Left kidney (tissue), 8 donors: ENCODE data around the gene CFAP97. TPM values are rescaled to one million over a fixed set of nuclear protein-coding genes. Genes with fewer than 3 reads are reported as not detected.
"Not testable (repeated sequence)": the region's sequence is repeated elsewhere in the genome, so short reads cannot be mapped to it uniquely, and the experiment has no call there.

Source experiments
- DNase-seq: peaks from one replicate; pipeline ENCODE4 v3.0.0-alpha.2; 2013
- long read RNA-seq, 8 donors: transcript quantifications; one replicate each; lab custom pipeline, GENCODE V29; 2026
- polyA plus RNA-seq: library from polyadenylated mRNA; unstranded; fragments of 120-200 nt; gene quantifications from one replicate; pipeline ENCODE4 v1.2.1, GENCODE V29; 2013; ENCODE audit not compliant: insufficient read length

CFAP97 gene
- 55.2 TPM for polyA plus RNA-seq
- long read RNA-seq, donor 1, full-length matches to known transcripts, result 7 of 12 reads
- long read RNA-seq, donor 1, partial matches to known transcripts, result 5 of 12 reads
- long read RNA-seq, donor 1, other reads (novel, unspliced or antisense), result 0 of 12 reads
- long read RNA-seq, donor 2, full-length matches to known transcripts, result 3 of 41 reads
- long read RNA-seq, donor 2, partial matches to known transcripts, result 38 of 41 reads
- long read RNA-seq, donor 2, other reads (novel, unspliced or antisense), result 0 of 41 reads
- long read RNA-seq, donor 3, full-length matches to known transcripts, result 1 of 40 reads
- long read RNA-seq, donor 3, partial matches to known transcripts, result 39 of 40 reads
- long read RNA-seq, donor 3, other reads (novel, unspliced or antisense), result 0 of 40 reads
- long read RNA-seq, donor 4, result 0 reads
- long read RNA-seq, donor 5, full-length matches to known transcripts, result 10 of 20 reads
- long read RNA-seq, donor 5, partial matches to known transcripts, result 10 of 20 reads
- long read RNA-seq, donor 5, other reads (novel, unspliced or antisense), result 0 of 20 reads
- long read RNA-seq, donor 6, full-length matches to known transcripts, result 3 of 14 reads
- long read RNA-seq, donor 6, partial matches to known transcripts, result 11 of 14 reads
- long read RNA-seq, donor 6, other reads (novel, unspliced or antisense), result 0 of 14 reads
- long read RNA-seq, donor 7, full-length matches to known transcripts, result 2 of 19 reads
- long read RNA-seq, donor 7, partial matches to known transcripts, result 17 of 19 reads
- long read RNA-seq, donor 7, other reads (novel, unspliced or antisense), result 0 of 19 reads
- long read RNA-seq, donor 8, full-length matches to known transcripts, result 5 of 10 reads
- long read RNA-seq, donor 8, partial matches to known transcripts, result 5 of 10 reads
- long read RNA-seq, donor 8, other reads (novel, unspliced or antisense), result 0 of 10 reads

GRCh38 chr4:185203486-185204237 lies at the start of gene CFAP97:
Gene CFAP97, minus strand, starts transcription at chr4:185204000. Its CDS starts 12,804 bp downstream, at chr4:185191196.
- peak; percentile 82 for DNase-seq

DNA sequence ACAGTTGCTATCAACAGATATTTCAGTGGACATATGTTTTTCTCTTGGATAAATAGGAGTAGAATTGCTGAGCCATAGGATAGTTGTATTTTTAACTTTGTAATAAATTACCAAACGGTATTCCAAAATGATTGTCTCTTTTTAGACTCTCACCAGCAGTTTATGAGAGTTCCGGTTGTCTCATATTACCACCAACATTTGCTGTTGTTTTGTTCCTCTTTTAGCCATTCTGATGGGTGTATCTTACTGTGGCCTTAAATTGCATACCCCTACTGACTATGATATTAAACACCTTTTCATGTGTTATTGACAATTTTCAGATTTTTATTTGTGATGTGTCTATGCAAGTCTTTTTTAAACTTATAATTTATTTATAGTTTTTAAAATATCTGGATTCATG lies 45.3 kb upstream of the CFAP97 start:
- DNase-seq, result no peak

GRCh38 chr4:185248393-185249039 lies 44.7 kb upstream of the CFAP97 start:
- DNase-seq, result no peak

GRCh38 chr4:185247151-185247550 lies 43.4 kb upstream of the CFAP97 start:
- DNase-seq, result no peak

GRCh38 chr4:185246453-185246852 lies 42.7 kb upstream of the CFAP97 start:
- DNase-seq, result no peak

DNA sequence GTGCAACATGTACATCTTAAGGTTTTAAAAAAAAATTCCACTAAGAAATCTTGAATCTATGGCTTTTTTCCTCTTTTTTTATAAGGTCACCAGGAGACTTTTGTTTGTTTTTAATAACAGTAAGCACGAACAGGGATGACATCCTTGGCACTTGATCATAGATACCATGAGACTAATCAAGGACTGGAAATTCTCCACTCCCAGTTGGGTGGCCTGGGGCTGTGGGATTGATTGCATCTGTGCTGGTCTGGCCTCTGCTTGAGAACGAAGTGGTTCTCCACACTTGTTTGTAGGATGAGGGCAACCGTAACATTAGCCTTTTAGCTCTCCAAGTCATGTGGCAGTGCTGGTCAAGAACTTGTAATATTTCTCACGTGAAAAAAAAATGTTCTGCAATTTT lies 41.0 kb upstream of the CFAP97 start:
- no peak for DNase-seq

GRCh38 chr4:185243879-185244278 lies 40.1 kb upstream of the CFAP97 start:
- no peak for DNase-seq

DNA sequence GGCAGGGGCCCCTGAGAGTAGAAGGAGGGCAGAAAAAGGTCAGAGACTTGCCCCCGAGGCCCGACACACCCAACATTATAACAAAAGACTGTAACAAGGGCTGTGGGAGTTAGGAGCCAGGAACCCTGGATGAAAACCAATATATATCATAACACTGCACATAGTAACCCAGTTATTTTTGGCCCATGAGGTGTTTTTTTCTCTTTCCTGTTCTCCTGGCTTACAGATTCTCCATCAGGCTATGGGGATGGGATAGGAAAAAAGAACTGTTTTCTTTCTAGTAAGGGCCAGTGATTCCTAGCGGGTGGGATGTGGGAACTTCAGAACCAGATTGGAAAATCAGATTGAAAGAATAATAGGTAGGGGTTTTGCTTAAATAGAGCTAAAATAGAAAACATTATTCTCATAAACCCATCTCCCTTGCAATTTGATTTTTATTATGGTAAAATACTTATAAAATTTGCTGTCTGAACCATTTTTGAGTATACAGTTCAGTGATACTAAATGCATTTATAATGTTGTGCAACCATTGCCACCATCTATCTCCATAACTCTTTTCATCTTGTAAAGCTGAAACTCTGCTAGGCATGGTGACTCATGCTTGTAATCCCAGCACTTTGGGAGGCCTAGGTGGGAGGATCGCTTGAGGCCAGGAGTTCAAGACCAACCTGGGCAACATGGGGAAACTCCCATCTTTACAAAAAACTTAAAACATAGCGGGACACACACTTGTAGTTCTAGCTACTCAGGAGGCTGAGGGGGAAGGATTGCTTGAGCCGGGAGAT lies 39.1 kb upstream of the CFAP97 start:
- DNase-seq, result no peak

DNA sequence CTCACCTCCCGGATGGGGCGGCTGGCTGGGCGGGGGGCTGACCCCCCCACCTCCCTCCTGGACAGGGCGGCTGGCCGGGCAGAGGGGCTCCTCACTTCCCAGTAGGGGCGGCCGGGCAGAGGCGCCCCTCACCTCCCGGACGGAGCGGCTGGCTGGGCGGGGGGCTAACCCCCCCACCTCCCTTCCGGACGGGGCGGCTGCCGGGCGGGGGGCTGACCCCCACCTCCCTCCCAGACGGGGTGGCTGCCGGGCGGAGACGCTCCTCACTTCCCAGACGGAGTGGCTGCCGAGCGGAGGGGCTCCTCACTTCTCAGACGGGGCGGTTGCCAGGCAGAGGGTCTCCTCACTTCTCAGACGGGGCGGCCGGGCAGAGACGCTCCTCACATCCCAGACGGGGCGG lies 36.7 kb upstream of the CFAP97 start:
- DNase-seq, result not testable (repeated sequence)

DNA sequence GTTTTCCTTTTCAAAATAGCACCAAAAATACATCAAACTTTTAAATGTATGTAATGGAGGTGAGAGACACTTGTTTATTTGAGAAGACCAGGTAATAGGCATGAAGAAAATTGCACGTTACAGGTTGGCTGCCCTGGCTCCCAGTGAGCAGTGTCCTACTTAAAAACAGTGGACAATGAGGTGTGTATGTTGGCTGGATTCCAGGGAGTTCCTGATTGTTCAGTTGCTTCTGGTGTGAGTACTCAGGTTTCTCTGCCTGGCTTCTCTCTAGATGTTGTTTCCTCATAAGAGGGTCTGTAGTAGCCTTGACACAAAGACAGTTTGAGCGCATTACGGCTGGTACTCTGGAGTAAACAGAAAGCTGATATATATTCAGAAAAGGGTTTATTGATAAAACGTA lies 35.0 kb upstream of the CFAP97 start:
- DNase-seq, result no peak

DNA sequence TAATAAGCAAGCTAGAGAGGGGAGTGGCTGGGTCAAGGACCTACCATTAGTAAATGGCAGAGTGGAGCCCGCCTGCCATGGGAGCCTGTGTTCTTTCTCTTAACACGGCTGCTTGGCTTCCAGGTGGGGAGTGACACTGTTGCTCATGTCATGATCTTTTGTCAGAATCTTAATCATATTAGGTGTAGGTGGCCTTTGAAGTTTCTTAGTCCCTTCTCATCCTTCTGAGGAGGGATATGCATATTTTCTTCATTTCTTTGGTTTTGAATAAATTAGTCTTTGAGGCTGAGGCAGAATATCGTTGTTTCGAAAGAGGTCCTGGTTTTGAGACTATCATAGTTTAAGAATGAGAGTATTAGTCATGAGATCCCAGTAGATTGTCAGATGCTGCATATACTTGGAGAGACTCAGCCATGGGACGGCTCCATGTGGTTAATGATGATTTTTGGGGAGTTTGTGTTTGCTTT lies 34.4 kb upstream of the CFAP97 start:
- no peak for DNase-seq

- no peak for DNase-seq
These were observed 33.4 kb upstream of the CFAP97 start for GRCh38 chr4:185237175-185237574.

DNA sequence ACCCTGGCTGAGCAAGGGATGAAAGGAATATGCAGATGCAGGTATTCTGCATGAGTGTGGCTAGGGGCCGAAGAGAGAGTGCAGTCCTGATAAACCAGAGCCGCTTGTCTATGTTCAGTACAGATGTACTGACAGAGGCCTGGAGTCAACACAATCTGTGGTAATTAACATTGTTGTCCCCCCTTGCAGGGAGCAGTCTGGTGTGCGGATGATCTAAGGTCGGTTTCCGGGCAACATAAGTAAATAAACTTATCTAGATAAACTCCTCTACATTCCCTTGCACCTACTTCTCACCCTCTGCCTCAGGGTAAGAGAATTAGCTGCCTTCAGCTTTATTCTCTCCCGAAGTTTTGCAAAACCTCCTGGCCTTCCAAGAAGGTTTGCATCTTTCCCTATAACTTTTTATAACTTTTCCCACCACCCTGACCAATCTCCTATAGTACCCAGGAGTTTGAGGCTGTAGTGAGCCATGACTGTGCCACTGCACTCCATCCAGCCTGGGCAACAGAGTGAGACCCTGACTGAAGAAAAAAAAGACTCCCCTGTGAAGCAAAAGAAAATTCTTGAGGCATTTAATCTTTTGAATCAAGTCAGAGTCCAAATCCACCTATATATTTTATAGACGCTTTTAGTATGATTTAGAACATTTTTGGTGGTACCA lies 32.2 kb upstream of the CFAP97 start:
- no peak for DNase-seq

GRCh38 chr4:185235119-185235842 lies 31.5 kb upstream of the CFAP97 start:
- DNase-seq, result no peak

DNA sequence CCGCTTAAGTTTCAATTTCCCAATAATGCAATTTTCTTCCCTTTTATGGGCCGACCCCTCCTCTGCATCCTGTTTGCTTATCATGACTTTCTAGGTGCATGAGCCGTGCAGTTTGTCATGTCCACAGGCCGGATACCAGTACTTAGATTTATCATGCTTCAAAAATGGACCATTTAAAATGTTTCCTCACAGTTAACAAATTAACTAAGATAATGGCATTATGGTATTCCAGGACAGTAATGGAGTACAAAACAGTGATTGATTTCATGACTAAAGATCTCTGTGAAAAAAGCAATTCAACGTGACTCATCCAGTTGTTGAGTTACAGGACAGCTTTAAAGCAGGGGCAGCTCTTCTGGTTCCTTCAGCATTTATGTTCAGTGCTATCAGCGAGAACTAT lies 28.6 kb upstream of the CFAP97 start:
- DNase-seq, result no peak

GRCh38 chr4:185229021-185229818 lies 25.4 kb upstream of the CFAP97 start:
- no peak for DNase-seq

DNA sequence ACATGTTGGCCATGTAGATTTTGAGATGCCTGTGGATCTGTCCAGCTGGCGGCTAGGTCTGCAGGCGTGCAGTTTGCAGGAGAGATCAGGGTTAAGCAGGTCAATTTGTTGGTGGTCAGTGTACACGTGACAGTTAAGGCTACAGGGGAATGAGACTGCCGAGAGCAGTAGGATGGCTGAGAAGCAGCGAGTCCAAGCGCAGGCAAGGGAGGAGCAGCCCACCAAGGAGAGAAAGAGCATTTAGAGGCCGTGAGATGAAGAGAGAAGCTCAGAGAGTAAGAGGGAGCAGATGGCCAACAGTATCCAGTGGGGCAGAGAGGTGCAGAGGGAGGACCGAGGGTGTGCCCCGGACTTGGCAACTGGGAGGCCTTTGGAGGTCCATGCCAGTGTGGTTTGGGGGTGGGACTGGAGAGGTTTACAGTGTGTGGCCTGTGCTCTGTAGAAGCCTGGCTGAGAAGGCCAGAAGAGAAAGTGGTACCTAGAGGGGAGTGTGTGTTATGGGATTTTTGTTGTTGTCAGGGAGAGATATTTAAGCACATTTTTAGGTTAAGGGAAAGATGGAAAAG lies 24.0 kb upstream of the CFAP97 start:
- no peak for DNase-seq

- no peak for DNase-seq
These were observed 23.3 kb upstream of the CFAP97 start for GRCh38 chr4:185227131-185227551.
